HepG2 (cell line): Measurements from ENCODE around the gene FAM162A. TPM values are rescaled to one million over a fixed set of nuclear protein-coding genes. Genes with fewer than 3 reads are reported as not detected.

Experiments
- ARID4A ChIP-seq: sonication (generic); formaldehyde crosslinking; IDR thresholded peaks from 2 replicates; pipeline ENCODE4 v1.5.0; 2020; ENCODE audit warnings: mild to moderate bottlenecking, missing genetic modification reagents, borderline replicate concordance
- IRF2 ChIP-seq: IDR thresholded peaks from 2 replicates; pipeline ENCODE4 v1.6.1; 2018; ENCODE audit warnings: missing genetic modification reagents, missing compliant biosample characterization
- MAF1 ChIP-seq: sonication (generic); formaldehyde crosslinking; IDR thresholded peaks from 2 replicates; pipeline ENCODE4 v1.5.0; 2020; ENCODE audit warnings: missing genetic modification reagents, borderline replicate concordance
- ONECUT2 ChIP-seq: sonication (generic); formaldehyde crosslinking; IDR thresholded peaks from 2 replicates; pipeline ENCODE4 v1.4.0; 2020; ENCODE audit warnings: missing genetic modification reagents
- PLRG1 ChIP-seq: fragments of 450-650 bp; conservative IDR thresholded peaks from 2 replicates; pipeline ENCODE4 v1.6.1; 2016
- RAD21 ChIP-seq: fragments of 450-650 bp; formaldehyde crosslinking; IDR thresholded peaks from 2 replicates; pipeline ENCODE4 v1.5.0; 2020; ENCODE audit warnings: mild to moderate bottlenecking
- SNAI1 ChIP-seq: sonication (generic); formaldehyde crosslinking; IDR thresholded peaks from 2 replicates; pipeline ENCODE4 v1.5.0; 2020; ENCODE audit warnings: mild to moderate bottlenecking, missing genetic modification reagents, borderline replicate concordance
- THRA ChIP-seq: sonication (generic); formaldehyde crosslinking; IDR thresholded peaks from 2 replicates; pipeline ENCODE4 v1.4.0; 2020; ENCODE audit warnings: missing genetic modification reagents, borderline replicate concordance
- TIGD3 ChIP-seq: sonication (generic); formaldehyde crosslinking; IDR thresholded peaks from 2 replicates; pipeline ENCODE4 v1.5.1; 2020; ENCODE audit warnings: mild to moderate bottlenecking, missing genetic modification reagents, borderline replicate concordance
- ZBTB2 ChIP-seq: sonication (generic); formaldehyde crosslinking; IDR thresholded peaks from 2 replicates; pipeline ENCODE4 v1.8.0; 2022; ENCODE audit warnings: low read depth, missing genetic modification reagents
- ZBTB20 ChIP-seq: sonication (generic); formaldehyde crosslinking; IDR thresholded peaks from 2 replicates; pipeline ENCODE4 v1.8.1; 2023; ENCODE audit warnings: missing genetic modification reagents, low read depth, mild to moderate bottlenecking, borderline replicate concordance
- ZFP36L1 ChIP-seq: sonication (generic); formaldehyde crosslinking; IDR thresholded peaks from 2 replicates; pipeline ENCODE4 v1.8.0; 2022; ENCODE audit warnings: mild to moderate bottlenecking, missing genetic modification reagents, moderate library complexity
- ZNF362 ChIP-seq: sonication (generic); formaldehyde crosslinking; IDR thresholded peaks from 2 replicates; pipeline ENCODE4 v1.4.0; 2020; ENCODE audit warnings: missing genetic modification reagents, mild to moderate bottlenecking, borderline replicate concordance
- ZNF629 ChIP-seq: sonication (generic); formaldehyde crosslinking; conservative IDR thresholded peaks from 2 replicates; pipeline ENCODE4 v1.5.0; 2020; ENCODE audit warnings: missing genetic modification reagents
- ZNF704 ChIP-seq: sonication (generic); formaldehyde crosslinking; IDR thresholded peaks from 2 replicates; pipeline ENCODE4 v1.8.1; 2023; ENCODE audit warnings: mild to moderate bottlenecking, inconsistent platforms, moderate library complexity, missing genetic modification reagents, borderline replicate concordance
- ZSCAN22 ChIP-seq: sonication (generic); formaldehyde crosslinking; IDR thresholded peaks from 2 replicates; pipeline ENCODE4 v1.4.0; 2020; ENCODE audit warnings: mild to moderate bottlenecking, missing genetic modification reagents
- polyA plus RNA-seq, 8 experiments: library from polyadenylated mRNA; depleted of rRNA in 3 of 8; stranded (reverse) in 7 of 8; unstranded in 1 of 8; fragments of >200 nt; fragmentation: Illumina TruSeq in 4 of 8; extraction: Trizol in 4 of 8; gene quantifications; 2 replicates each; pipeline versions ENCODE4 v1.2.1 to v1.2.3, GENCODE V29; 2011 to 2016; ENCODE audit warnings: low read depth in 4 of 8, missing spikeins in 1 of 8, mixed read lengths in 1 of 8; ENCODE audit not compliant: insufficient read depth in 1 of 8
- total RNA-seq, 5 experiments: library from RNA; depleted of rRNA; stranded (reverse); fragments of >200 nt; fragmentation: Illumina TruSeq; extraction: Trizol; gene quantifications; 2 replicates each; pipeline ENCODE4 v1.2.3, GENCODE V29; 2016; ENCODE audit warnings: low read depth in 1 of 5

FAM162A gene
- total and polyA plus RNA-seq, 2 of the 13 experiments (the other 11 are each of a cell fraction or from before 2014, with no cell fraction given), result 115 to 155 TPM

- no peak for TF ChIP-seq ZNF704
- no peak for TF ChIP-seq PLRG1
- TF ChIP-seq TIGD3 (CRISPR knock-in tag), result no peak
- 0 out of 2 replicates have a peak, but pooled peaks have one; percentile 20 for TF ChIP-seq ZBTB2 (CRISPR knock-in tag)
- peak; percentile 82 for TF ChIP-seq ZBTB20
- no peak for TF ChIP-seq ZSCAN22 (CRISPR knock-in tag)
- peak; percentile 94 for TF ChIP-seq ARID4A (CRISPR knock-in tag)
- TF ChIP-seq MAF1 (CRISPR knock-in tag), result 0 out of 2 replicates have a peak, but pooled peaks have one; percentile 89
- TF ChIP-seq THRA (CRISPR knock-in tag), result peak; percentile 78
- TF ChIP-seq IRF2 (CRISPR knock-in tag), result peak; percentile 96
- TF ChIP-seq ZFP36L1 (CRISPR knock-in tag), result no peak
- no peak for TF ChIP-seq ONECUT2 (CRISPR knock-in tag)
- TF ChIP-seq SNAI1 (CRISPR knock-in tag), result no peak
- TF ChIP-seq RAD21 (CRISPR knock-in tag), result peak; percentile 84
- TF ChIP-seq ZNF629 (CRISPR knock-in tag), result peak; percentile 55
- peak; percentile 60; the same call in 1 of the 2 replicates for TF ChIP-seq ZNF362
Measured at GRCh38 chr3:122383771-122384697, at the start of gene FAM162A (continued).
